ENCODE results near the gene GRPR. TPM values are rescaled to one million over a fixed set of nuclear protein-coding genes. Genes with fewer than 3 reads are reported as not detected.
"Not testable (repeated sequence)": the region's sequence is repeated elsewhere in the genome, so short reads cannot be mapped to it uniquely, and the experiment has no call there.

Gene GRPR
- total and polyA plus RNA-seq, 2 of the 13 experiments (the other 11 are each of a cell fraction or from before 2014, with no cell fraction given) = 0.04 to 0.05 TPM

DNA sequence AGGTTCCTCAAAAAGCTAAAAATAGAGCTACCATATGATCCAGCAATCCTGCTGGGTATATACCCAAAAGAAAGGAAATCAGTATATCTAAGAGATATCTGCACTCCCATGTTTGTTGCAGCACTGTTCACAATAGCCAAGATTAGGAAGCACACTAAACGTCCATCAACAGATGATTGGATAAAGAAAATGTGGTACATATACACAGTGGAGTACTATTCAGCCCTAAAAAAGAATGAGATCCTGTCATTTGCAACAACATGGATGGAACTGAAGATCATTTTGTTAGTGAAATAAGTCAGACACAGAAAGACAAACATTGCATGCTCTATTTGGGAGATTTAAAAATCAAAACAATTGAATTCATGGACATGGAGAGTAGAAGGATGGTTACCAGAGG lies 21.7 kb downstream of the GRPR start:
- intact Hi-C loops (cut with micrococcal nuclease; ENCODE audit: unreplicated experiment); H3K79me2 ChIP-seq (ENCODE audit: insufficient read depth, low read length); H4K20me1 ChIP-seq (ENCODE audit: insufficient read depth, low read length); H3K27ac ChIP-seq (ENCODE audit: extremely low read length, insufficient read depth, low read length); FAIRE-seq; ATAC-seq; in situ Hi-C loops (cut with HindIII; ENCODE audit: extremely low pct_ligation_motif_present, low pct_unique_long_range_greater_than_20kb); H3K9ac ChIP-seq (ENCODE audit: insufficient read depth, low read depth, low read length); CTCF ChIA-PET (ENCODE audit: low intra/inter-chr PET ratio, low total read pairs); H3K36me3 ChIP-seq (replicated peaks in 1 of 2; ENCODE audit: control insufficient read depth in 1 of 2, insufficient read depth in 2 of 2, low read length in 2 of 2); H3K4me1 ChIP-seq (ENCODE audit: insufficient read depth, low read length); H3K9me3 ChIP-seq (ENCODE audit: low read length); H2AFZ ChIP-seq (ENCODE audit: low read length); DNase-seq (ENCODE audit: low spot score); BruUV-seq (replicated peaks); POLR2A ChIA-PET; H3K4me3 ChIP-seq (replicated peaks in 1 of 3; ENCODE audit: insufficient read depth in 1 of 3, low read depth in 2 of 3, low read length in 3 of 3); H3K27me3 ChIP-seq (ENCODE audit: control insufficient read depth in 1 of 2, insufficient read depth in 2 of 2, low read length in 2 of 2); H3K4me2 ChIP-seq (ENCODE audit: low read depth, low read length): not testable (repeated sequence)
- WGBS (ENCODE audit: low lambda C conversion rate) = 0% methylated on average over 1 of the region's 1 CpG

GRCh38 chrX:16145656-16146055 lies 22.3 kb downstream of the GRPR start:
- ChIA-PET CTCF (ENCODE audit: low intra/inter-chr PET ratio, low total read pairs) (no interaction called here), POLR2A (no interaction called here)
- H3K79me2 ChIP-seq (ENCODE audit: insufficient read depth, low read length) = no peaks in the 10 kb centered on the region
- no peak overlapping the region for H3K4me2 ChIP-seq (ENCODE audit: low read depth, low read length)
- H3K4me1 ChIP-seq (ENCODE audit: insufficient read depth, low read length) = no peaks in the 10 kb centered on the region
- intact Hi-C loops (cut with micrococcal nuclease; ENCODE audit: unreplicated experiment) (no loop called here), in situ Hi-C loops (cut with HindIII; ENCODE audit: extremely low pct_ligation_motif_present, low pct_unique_long_range_greater_than_20kb) (no loop called here)
- no peaks in the 10 kb centered on the region for H4K20me1 ChIP-seq (ENCODE audit: insufficient read depth, low read length)
- no peak overlapping the region for H2AFZ ChIP-seq (ENCODE audit: low read length)
- ATAC-seq = no peak
- DNase-seq (ENCODE audit: low spot score) = no peak
- no peak overlapping the region for H3K9ac ChIP-seq (ENCODE audit: insufficient read depth, low read depth, low read length)
- H3K9me3 ChIP-seq (ENCODE audit: low read length) = no peaks in the 10 kb centered on the region
- H3K36me3 ChIP-seq (replicated peaks in 1 of 2; ENCODE audit: control insufficient read depth in 1 of 2, insufficient read depth in 2 of 2, low read length in 2 of 2) = no peaks in the 10 kb centered on the region
- no peaks in the 10 kb centered on the region for H3K27me3 ChIP-seq (ENCODE audit: control insufficient read depth in 1 of 2, insufficient read depth in 2 of 2, low read length in 2 of 2)
- no peak overlapping the region for H3K4me3 ChIP-seq (replicated peaks in 1 of 3; ENCODE audit: insufficient read depth in 1 of 3, low read depth in 2 of 3, low read length in 3 of 3)
- TF ChIP-seq ZBTB42 (CRISPR knock-in tag; IDR thresholded peaks at IDR 0.05) = no peak
- TF ChIP-seq MYC (CRISPR knock-in tag; IDR thresholded peaks at IDR 0.05; ENCODE audit: borderline replicate concordance) = no peak
- TF ChIP-seq HNRNPH1 (optimal IDR thresholded peaks at IDR 0.05; ENCODE audit: low read depth, low read length) = no peak
- no peak for TF ChIP-seq ZNF615 (CRISPR knock-in tag; IDR thresholded peaks at IDR 0.05; ENCODE audit: borderline replicate concordance)
- no peak for TF ChIP-seq ZNF10 (CRISPR knock-in tag; IDR thresholded peaks at IDR 0.05; ENCODE audit: borderline replicate concordance, low read depth)
- TF ChIP-seq, protein P1, sequence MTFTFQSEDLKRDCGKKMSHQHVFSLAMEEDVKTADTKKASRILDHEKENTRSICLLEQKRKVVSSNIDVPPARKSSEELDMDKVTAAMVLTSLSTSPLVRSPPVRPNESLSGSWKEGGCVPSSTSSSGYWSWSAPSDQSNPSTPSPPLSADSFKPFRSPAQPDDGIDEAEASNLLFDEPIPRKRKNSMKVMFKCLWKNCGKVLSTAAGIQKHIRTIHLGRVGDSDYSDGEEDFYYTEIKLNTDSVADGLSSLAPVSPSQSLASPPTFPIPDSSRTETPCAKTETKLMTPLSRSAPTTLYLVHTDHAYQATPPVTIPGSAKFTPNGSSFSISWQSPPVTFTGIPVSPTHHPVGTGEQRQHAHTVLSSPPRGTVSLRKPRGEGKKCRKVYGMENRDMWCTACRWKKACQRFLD (CRISPR knock-in tag; IDR thresholded peaks at IDR 0.05; ENCODE audit: borderline replicate concordance) = no peak
- no peak for TF ChIP-seq ZC3H4 (CRISPR knock-in tag; IDR thresholded peaks at IDR 0.05; ENCODE audit: borderline replicate concordance)
- TF ChIP-seq MEIS2 (CRISPR knock-in tag; IDR thresholded peaks at IDR 0.05) = no peak
- no peak for TF ChIP-seq THRA (CRISPR knock-in tag; IDR thresholded peaks at IDR 0.05; ENCODE audit: borderline replicate concordance)
- no peak for TF ChIP-seq ZNF567 (CRISPR knock-in tag; IDR thresholded peaks at IDR 0.05; ENCODE audit: borderline replicate concordance)
- no peak for TF ChIP-seq HNF4G (IDR thresholded peaks at IDR 0.05; ENCODE audit: borderline replicate concordance, low read depth, low read length)
- TF ChIP-seq HNF4G (CRISPR knock-in tag; IDR thresholded peaks at IDR 0.05; ENCODE audit: borderline replicate concordance, low read depth) = no peak
- no peak for TF ChIP-seq ZNF709 (CRISPR knock-in tag; IDR thresholded peaks at IDR 0.05)
- no peak for TF ChIP-seq ZNF563 (CRISPR knock-in tag; IDR thresholded peaks at IDR 0.05)
- no peak for FAIRE-seq
- no TSS peak for BruUV-seq (replicated peaks)
- H3K27ac ChIP-seq (ENCODE audit: extremely low read length, insufficient read depth, low read length) = no peak overlapping the region

Data from HepG2 (cell line).